A673 (cell line): Measurements from ENCODE around the gene CCDC69. TPM values are rescaled to one million over a fixed set of nuclear protein-coding genes. Genes with fewer than 3 reads are reported as not detected.

ENCODE experiments used
- BruUV-seq: library from RNA; stranded (reverse); fragments of 400-500 nt; replicated peaks from 2 replicates; lab custom pipeline; 2021; lab: Mats Ljungman, UMichigan
- CTCF ChIA-PET: fragments of 300-600 bp; sonication (Branson Sonifier 250); formaldehyde crosslinking; loops from one replicate; lab custom pipeline; 2022; ENCODE audit warnings: antibody characterized with exemption; lab: Charles Lee
- POLR2A ChIA-PET: fragments of 300-600 bp; sonication (Branson Sonifier 250); formaldehyde crosslinking; loops from one replicate; lab custom pipeline; 2022; ENCODE audit warnings: antibody characterized with exemption; ENCODE audit not compliant: low non-redundant PET; lab: Charles Lee
- DNase-seq: peaks from one replicate; pipeline ENCODE4 v3.0.0-alpha.2; 2015; ENCODE audit warnings: low spot score
- H3K27ac ChIP-seq: fragments of 200-600 bp; sonication (generic); 2 replicates; pipeline ENCODE4 v1.5.1; 2016; ENCODE audit warnings: mixed run types, low read depth, mild to moderate bottlenecking, mixed read lengths, antibody characterized with exemption, low read length; ENCODE audit not compliant: poor library complexity, severe bottlenecking
- H3K27me3 ChIP-seq: fragments of 200-600 bp; sonication (generic); replicated peaks from 2 replicates; pipeline ENCODE4 v1.6.1; 2017; ENCODE audit warnings: mixed run types, low read depth, mild to moderate bottlenecking, mixed read lengths, antibody characterized with exemption, low read length; ENCODE audit not compliant: insufficient read depth, poor library complexity
- H3K36me3 ChIP-seq: fragments of 200-600 bp; sonication (generic); 2 replicates; pipeline ENCODE4 v1.6.1; 2016; ENCODE audit warnings: mixed run types, mild to moderate bottlenecking, mixed read lengths, antibody characterized with exemption, low read length; ENCODE audit not compliant: insufficient read depth, poor library complexity, severe bottlenecking
- H3K4me1 ChIP-seq: fragments of 200-600 bp; sonication (generic); 2 replicates; pipeline ENCODE4 v1.6.1; 2017; ENCODE audit warnings: mixed run types, mild to moderate bottlenecking, mixed read lengths, antibody characterized with exemption, low read length; ENCODE audit not compliant: insufficient read depth, poor library complexity, severe bottlenecking
- H3K4me3 ChIP-seq: fragments of 200-600 bp; sonication (generic); 2 replicates; pipeline ENCODE4 v1.5.1; 2016; ENCODE audit warnings: low read depth, mixed run types, mild to moderate bottlenecking, mixed read lengths, low read length; ENCODE audit not compliant: poor library complexity, severe bottlenecking
- H3K9me3 ChIP-seq: fragments of 200-600 bp; sonication (generic); 2 replicates; pipeline ENCODE4 v1.6.1; 2016; ENCODE audit warnings: mixed run types, low read depth, mild to moderate bottlenecking, mixed read lengths, antibody characterized with exemption, low read length; ENCODE audit not compliant: poor library complexity, severe bottlenecking
- EZH2 ChIP-seq: fragments of 200-600 bp; sonication (generic); IDR thresholded peaks from 2 replicates; pipeline ENCODE4 v1.6.1; 2017; ENCODE audit warnings: borderline replicate concordance, low read depth, mild to moderate bottlenecking, mixed read lengths, antibody characterized with exemption, low read length; ENCODE audit not compliant: poor library complexity, severe bottlenecking
- intact Hi-C: fragments of 100-400 bp; cut with micrococcal nuclease; formaldehyde crosslinking; loops from one replicate; pipeline ENCODE4 v1.10.0; 2022; ENCODE audit not compliant: unreplicated experiment
- total RNA-seq: library from RNA; stranded (reverse); gene quantifications from 2 replicates; pipeline ENCODE4 v1.2.3, GENCODE V29; 2021
- TF ChIP-seq, protein P1 (sequence below): fragments of 300-800, 200-600 bp; sonication (generic); conservative IDR thresholded peaks from 2 replicates; pipeline ENCODE4 v1.5.1; 2017; ENCODE audit warnings: low read depth, mild to moderate bottlenecking, antibody characterized with exemption, low read length, moderate library complexity, mixed read lengths

Gene CCDC69
- total RNA-seq, 1 experiment from 2014 or later, result not detected

DNA sequence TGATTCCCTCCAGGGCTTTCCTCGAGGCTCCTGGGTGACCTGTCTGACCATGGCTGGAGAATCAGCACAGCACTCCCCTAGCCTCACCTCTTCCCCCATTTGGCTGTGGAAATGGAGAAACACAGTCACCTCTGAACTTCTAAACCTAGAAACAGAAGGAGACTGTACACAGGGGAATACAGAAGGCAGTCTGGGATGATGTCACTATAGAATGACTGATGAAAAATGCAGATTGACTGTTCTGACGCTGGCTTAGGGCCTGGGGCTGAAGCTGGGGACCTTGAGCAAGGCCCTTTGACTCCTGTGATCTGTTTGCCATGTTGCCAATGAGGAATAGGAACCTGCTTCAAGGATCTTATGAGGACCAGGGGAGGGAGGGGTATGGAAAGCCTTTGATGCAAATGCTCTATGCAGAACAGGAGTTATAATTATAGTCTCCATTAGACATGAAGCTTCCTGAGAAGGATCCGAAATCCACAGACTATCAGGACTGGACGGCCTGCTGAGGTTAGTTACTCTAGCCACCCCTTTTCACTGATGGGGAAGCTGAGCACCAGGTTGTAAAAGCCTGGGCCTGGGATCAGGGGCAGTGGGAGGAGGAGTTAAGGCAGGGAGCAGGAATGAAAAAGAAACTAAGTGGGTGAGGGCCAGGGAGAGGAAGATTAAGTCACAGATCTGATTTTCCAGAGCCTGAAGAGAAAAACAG, 41.9 kb downstream of the CCDC69 start:
- no peak for TF ChIP-seq EZH2
- TF ChIP-seq, protein P1, sequence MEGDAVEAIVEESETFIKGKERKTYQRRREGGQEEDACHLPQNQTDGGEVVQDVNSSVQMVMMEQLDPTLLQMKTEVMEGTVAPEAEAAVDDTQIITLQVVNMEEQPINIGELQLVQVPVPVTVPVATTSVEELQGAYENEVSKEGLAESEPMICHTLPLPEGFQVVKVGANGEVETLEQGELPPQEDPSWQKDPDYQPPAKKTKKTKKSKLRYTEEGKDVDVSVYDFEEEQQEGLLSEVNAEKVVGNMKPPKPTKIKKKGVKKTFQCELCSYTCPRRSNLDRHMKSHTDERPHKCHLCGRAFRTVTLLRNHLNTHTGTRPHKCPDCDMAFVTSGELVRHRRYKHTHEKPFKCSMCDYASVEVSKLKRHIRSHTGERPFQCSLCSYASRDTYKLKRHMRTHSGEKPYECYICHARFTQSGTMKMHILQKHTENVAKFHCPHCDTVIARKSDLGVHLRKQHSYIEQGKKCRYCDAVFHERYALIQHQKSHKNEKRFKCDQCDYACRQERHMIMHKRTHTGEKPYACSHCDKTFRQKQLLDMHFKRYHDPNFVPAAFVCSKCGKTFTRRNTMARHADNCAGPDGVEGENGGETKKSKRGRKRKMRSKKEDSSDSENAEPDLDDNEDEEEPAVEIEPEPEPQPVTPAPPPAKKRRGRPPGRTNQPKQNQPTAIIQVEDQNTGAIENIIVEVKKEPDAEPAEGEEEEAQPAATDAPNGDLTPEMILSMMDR, result no peak
- intact Hi-C loops, result no loop called here
- ChIA-PET POLR2A (no interaction called here), CTCF (interaction anchor here (0.5 kb wide), 1 partner anchor 34 kb away, joined by 3 read pairs; no protein-coding TSS in a partner anchor)
- Histone ChIP-seq H3K4me3 (no peak overlapping the region), H3K27ac (no peak overlapping the region), H3K27me3 (no peaks in the 10 kb centered on the region), H3K4me1 (peaks cover 15% of the 10 kb centered on the region), H3K36me3 (no peaks in the 10 kb centered on the region), H3K9me3 (no peaks in the 10 kb centered on the region)
- DNase-seq, result no peak
- no TSS peak for BruUV-seq

GRCh38 chr5:151180291-151180690, 43.6 kb downstream of the CCDC69 start:
- intact Hi-C loops, result no loop called here
- POLR2A ChIA-PET, result no interaction called here
- peaks cover 15% of the 10 kb centered on the region for H3K4me1 ChIP-seq
- no peak overlapping the region for H3K27ac ChIP-seq
- no peak for DNase-seq
- BruUV-seq, result no TSS peak
- CTCF ChIA-PET, result no interaction called here
- H3K27me3 ChIP-seq, result no peaks in the 10 kb centered on the region
- no peaks in the 10 kb centered on the region for H3K9me3 ChIP-seq
- TF ChIP-seq, protein P1, result no peak
- no peak for TF ChIP-seq EZH2
- H3K4me3 ChIP-seq, result no peak overlapping the region
- H3K36me3 ChIP-seq, result no peaks in the 10 kb centered on the region

DNA sequence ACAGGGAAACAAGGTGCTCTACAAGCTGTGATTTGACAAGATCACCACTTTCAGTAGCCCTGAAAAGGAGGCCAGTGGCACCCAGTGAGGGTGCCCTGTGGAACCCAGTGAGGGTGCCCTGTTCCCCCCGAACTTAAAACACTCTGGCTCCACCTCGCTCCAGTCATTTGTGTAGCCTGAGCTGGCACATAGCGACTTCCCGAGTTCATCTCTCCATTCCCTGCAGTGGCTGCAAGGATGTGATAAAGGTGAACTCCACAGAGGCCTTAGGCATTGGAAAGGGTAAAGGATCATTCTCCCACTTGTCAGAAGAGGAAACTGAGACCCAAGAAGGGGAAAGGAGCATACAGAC, 44.4 kb downstream of the CCDC69 start:
- Histone ChIP-seq H3K4me1 (peaks cover 13% of the 10 kb centered on the region), H3K27ac (no peak overlapping the region), H3K4me3 (no peak overlapping the region), H3K27me3 (no peaks in the 10 kb centered on the region), H3K9me3 (no peaks in the 10 kb centered on the region), H3K36me3 (no peaks in the 10 kb centered on the region)
- ChIA-PET POLR2A (no interaction called here), CTCF (no interaction called here)
- intact Hi-C loops, result no loop called here
- no TSS peak for BruUV-seq
- DNase-seq, result no peak
- TF ChIP-seq EZH2, result no peak
- TF ChIP-seq, protein P1, result no peak
